ENCODE data around the gene AREG.

Gene AREG

GRCh38 chr4:74466242-74466641, 21.3 kb downstream of the AREG start:
- no peak for DNase-seq

- DNase-seq: no peak
Measured at GRCh38 chr4:74471264-74471663, 26.3 kb downstream of the AREG start.

GRCh38 chr4:74473155-74473811, 28.3 kb downstream of the AREG start:
- DNase-seq: no peak

- no peak for DNase-seq
Measured at GRCh38 chr4:74474345-74475090, 29.6 kb downstream of the AREG start.

- no peak for DNase-seq
Measured at GRCh38 chr4:74475091-74475800, 30.3 kb downstream of the AREG start.

- no peak for DNase-seq
Measured at GRCh38 chr4:74475946-74476345, 31.0 kb downstream of the AREG start.

- DNase-seq: no peak
Measured at GRCh38 chr4:74479009-74479408, 34.1 kb downstream of the AREG start.

GRCh38 chr4:74480267-74480666, 35.3 kb downstream of the AREG start:
- no peak for DNase-seq

- DNase-seq: no peak
Measured at GRCh38 chr4:74481891-74482609, 37.1 kb downstream of the AREG start.

- DNase-seq: no peak
Measured at GRCh38 chr4:74483226-74483911, 38.4 kb downstream of the AREG start.

- DNase-seq: no peak
Measured at GRCh38 chr4:74486905-74487304, 42.0 kb downstream of the AREG start.

GRCh38 chr4:74487771-74488170, 42.8 kb downstream of the AREG start:
- no peak for DNase-seq

GRCh38 chr4:74490736-74491135, 45.8 kb downstream of the AREG start:
- no peak for DNase-seq

GRCh38 chr4:74499986-74500781, 55.2 kb downstream of the AREG start:
- no peak for DNase-seq

GRCh38 chr4:74501579-74501978, 56.6 kb downstream of the AREG start:
- no peak for DNase-seq

- DNase-seq: no peak
Measured at GRCh38 chr4:74503580-74503979, 58.6 kb downstream of the AREG start.

- DNase-seq: no peak
Measured at GRCh38 chr4:74504212-74504611, 59.3 kb downstream of the AREG start.

All from CD4-positive, alpha-beta T cell treated with Interleukin-17A for 1 hour (primary cell).